ENCODE results near the gene DMXL2. TPM values are rescaled to one million over a fixed set of nuclear protein-coding genes. Genes with fewer than 3 reads are reported as not detected.

DMXL2 gene
- total and polyA plus RNA-seq, 9 of the 15 experiments (the other 6 are each of a cell fraction or from before 2014, with no cell fraction given), result 9.3 to 57.7 (median 30.7) TPM

DNA sequence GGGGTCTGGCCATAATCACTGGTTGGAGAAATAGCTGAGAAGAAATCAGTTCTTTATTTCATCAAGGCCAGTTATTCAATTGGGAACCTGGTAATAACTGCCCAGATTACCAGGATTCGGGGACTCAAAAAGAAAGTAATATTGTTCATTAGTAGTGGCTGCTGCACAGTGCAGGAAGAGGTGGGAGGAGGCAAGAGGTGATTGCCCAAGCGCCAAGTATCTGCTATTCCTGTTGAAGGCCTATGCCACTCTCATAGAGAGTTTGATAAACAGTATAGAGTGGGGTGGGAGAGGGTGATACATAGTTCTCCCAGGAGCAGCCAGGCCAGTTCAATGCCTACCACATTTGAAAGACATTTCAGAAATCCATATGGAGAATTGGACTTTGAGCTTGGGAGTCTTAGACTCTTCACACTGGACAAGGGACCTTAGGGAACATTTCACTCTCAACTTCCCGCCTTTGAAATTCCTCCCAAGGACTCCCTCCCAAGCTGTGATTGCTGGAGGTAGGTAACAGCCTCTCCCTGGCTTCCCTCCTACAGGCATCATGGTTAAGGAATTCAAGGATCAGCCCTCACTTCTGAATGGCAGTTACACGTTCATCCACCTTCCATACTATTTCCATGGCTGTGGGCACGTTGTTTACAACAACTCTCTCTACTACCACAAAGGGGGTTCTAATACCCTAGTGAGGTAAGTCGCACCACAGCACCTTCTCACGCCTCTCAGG, 221.4 kb downstream of the DMXL2 start:
- TF ChIP-seq CHCHD3 (CRISPR knock-in tag; IDR thresholded peaks at IDR 0.05) (no peak), ZFP1 (CRISPR knock-in tag; IDR thresholded peaks at IDR 0.05) (no peak), GABPB2 (CRISPR knock-in tag; conservative IDR thresholded peaks at IDR 0.05) (no peak), ZBTB17 (CRISPR knock-in tag; IDR thresholded peaks at IDR 0.05) (no peak), MBD2 (IDR thresholded peaks at IDR 0.05; ENCODE audit: borderline replicate concordance, low read depth) (no peak), XRCC3 (IDR thresholded peaks at IDR 0.05) (no peak), ARID2 (IDR thresholded peaks at IDR 0.05) (no peak), RBM39 (optimal IDR thresholded peaks at IDR 0.05; ENCODE audit: low read depth, low read length) (no peak)
- TF ChIP-seq, protein P1, sequence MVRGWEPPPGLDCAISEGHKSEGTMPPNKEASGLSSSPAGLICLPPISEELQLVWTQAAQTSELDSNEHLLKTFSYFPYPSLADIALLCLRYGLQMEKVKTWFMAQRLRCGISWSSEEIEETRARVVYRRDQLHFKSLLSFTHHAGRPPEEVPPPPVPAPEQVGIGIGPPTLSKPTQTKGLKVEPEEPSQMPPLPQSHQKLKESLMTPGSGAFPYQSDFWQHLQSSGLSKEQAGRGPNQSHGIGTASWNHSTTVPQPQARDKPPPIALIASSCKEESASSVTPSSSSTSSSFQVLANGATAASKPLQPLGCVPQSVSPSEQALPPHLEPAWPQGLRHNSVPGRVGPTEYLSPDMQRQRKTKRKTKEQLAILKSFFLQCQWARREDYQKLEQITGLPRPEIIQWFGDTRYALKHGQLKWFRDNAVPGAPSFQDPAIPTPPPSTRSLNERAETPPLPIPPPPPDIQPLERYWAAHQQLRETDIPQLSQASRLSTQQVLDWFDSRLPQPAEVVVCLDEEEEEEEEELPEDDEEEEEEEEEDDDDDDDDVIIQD (CRISPR knock-in tag; IDR thresholded peaks at IDR 0.05), result no peak
- 2% methylated on average over 7 of the region's 7 CpGs for WGBS (ENCODE audit: insufficient coverage, low coverage, missing lambda C conversion rate)
- BruUV-seq (replicated peaks), result no TSS peak
- ATAC-seq, result no peak
- no peaks in the 10 kb centered on the region for H3K9me1 ChIP-seq (ENCODE audit: control insufficient read depth, insufficient read depth, low read length)
- ChIA-PET CTCF (ENCODE audit: low intra/inter-chr PET ratio) (interaction anchor here (0.9 to 2.4 kb wide), 5 partner anchors 18 to 238 kb away, joined by 3 to 7 read pairs (median 5); no protein-coding TSS in a partner anchor), POLR2A (interaction anchor here (0.6 to 0.8 kb wide), 2 partner anchors 8 to 68 kb away, joined by 3 to 4 read pairs; no protein-coding TSS in a partner anchor)
- H3K27ac ChIP-seq (ENCODE audit: extremely low read depth, low read depth, low read length), result no peak overlapping the region
- FAIRE-seq, result no peak
- H3K79me2 ChIP-seq (ENCODE audit: control insufficient read depth, insufficient read depth, low read length), result no peaks in the 10 kb centered on the region
- H3K27me3 ChIP-seq (ENCODE audit: control insufficient read depth in 2 of 2, insufficient read depth in 2 of 2, low read length in 2 of 2), result peaks cover 40 to 41% of the 10 kb centered on the region in 2 experiments
- intact Hi-C loops (cut with micrococcal nuclease) (loop anchor here (5.0 kb wide), 1 partner anchor 246 kb away; no protein-coding TSS in a partner anchor), in situ Hi-C loops (cut with MboI) (no loop called here)
- no peak for DNase-seq (ENCODE audit: extremely low read depth in 1 of 4, low spot score in 3 of 4)
- H3K9ac ChIP-seq (ENCODE audit: insufficient read depth in 1 of 2, low read depth in 2 of 2, low read length in 2 of 2), result no peak overlapping the region
- H2AFZ ChIP-seq (ENCODE audit: low read depth, low read length), result no peak overlapping the region
- H3K9me3 ChIP-seq (replicated peaks; ENCODE audit: control insufficient read depth, insufficient read depth, low read depth, low read length), result no peaks in the 10 kb centered on the region
- H3K36me3 ChIP-seq (ENCODE audit: control insufficient read depth, insufficient read depth, low read length), result no peaks in the 10 kb centered on the region
- H3K4me2 ChIP-seq (ENCODE audit: insufficient read depth, low read length), result no peak overlapping the region
- H3K4me3 ChIP-seq, result no peak overlapping the region
- H3K4me1 ChIP-seq (replicated peaks in 1 of 2; ENCODE audit: control insufficient read depth in 2 of 2, insufficient read depth in 2 of 2, low read length in 2 of 2), result no peaks in the 10 kb centered on the region
- no peaks in the 10 kb centered on the region for H4K20me1 ChIP-seq (replicated peaks; ENCODE audit: control insufficient read depth, insufficient read depth, low read length)
